T-helper 17 cell (primary cell): ENCODE data around the gene AP5Z1. TPM values are rescaled to one million over a fixed set of nuclear protein-coding genes. Genes with fewer than 3 reads are reported as not detected.

ENCODE experiments used
- ATAC-seq: fragments of 150-1000 bp; cut with Tn5 transposase; 2 replicates; pipeline ENCODE4 v1.10.0; 2021; ENCODE audit warnings: mild to moderate bottlenecking, moderate library complexity
- DNase-seq, 3 donors: peaks; one replicate each; pipeline versions ENCODE4 v3.0.0 to v3.0.0-alpha.2; 2020 to 2021
- H3K9me3 ChIP-seq: one replicate; pipeline ENCODE4 v1.7.0; 2013; ENCODE audit warnings: low read length, mild to moderate bottlenecking; ENCODE audit not compliant: control insufficient read depth, poor library complexity, severe bottlenecking
- H3K27ac Mint-ChIP-seq: one replicate; pipeline ENCODE4 v1.8.0; 2022; ENCODE audit warnings: mild to moderate bottlenecking, moderate library complexity, mixed read lengths
- H3K27me3 Mint-ChIP-seq: one replicate; pipeline ENCODE4 v1.8.0; 2022; ENCODE audit warnings: mixed read lengths
- H3K36me3 Mint-ChIP-seq: one replicate; pipeline ENCODE4 v1.8.0; 2022; ENCODE audit warnings: low read depth, mixed read lengths
- H3K4me1 Mint-ChIP-seq: one replicate; pipeline ENCODE4 v1.8.0; 2022; ENCODE audit warnings: mild to moderate bottlenecking, mixed read lengths
- H3K4me3 Mint-ChIP-seq: one replicate; pipeline ENCODE4 v1.8.0; 2022; ENCODE audit warnings: mild to moderate bottlenecking, moderate library complexity, mixed read lengths
- total RNA-seq, 4 donors: library from RNA in 2 of 4; stranded (reverse) in 2 of 4; gene quantifications; one replicate each; pipeline ENCODE4 v1.2.3 and lab custom pipeline; 2022 to 2026

Gene AP5Z1, protein sequence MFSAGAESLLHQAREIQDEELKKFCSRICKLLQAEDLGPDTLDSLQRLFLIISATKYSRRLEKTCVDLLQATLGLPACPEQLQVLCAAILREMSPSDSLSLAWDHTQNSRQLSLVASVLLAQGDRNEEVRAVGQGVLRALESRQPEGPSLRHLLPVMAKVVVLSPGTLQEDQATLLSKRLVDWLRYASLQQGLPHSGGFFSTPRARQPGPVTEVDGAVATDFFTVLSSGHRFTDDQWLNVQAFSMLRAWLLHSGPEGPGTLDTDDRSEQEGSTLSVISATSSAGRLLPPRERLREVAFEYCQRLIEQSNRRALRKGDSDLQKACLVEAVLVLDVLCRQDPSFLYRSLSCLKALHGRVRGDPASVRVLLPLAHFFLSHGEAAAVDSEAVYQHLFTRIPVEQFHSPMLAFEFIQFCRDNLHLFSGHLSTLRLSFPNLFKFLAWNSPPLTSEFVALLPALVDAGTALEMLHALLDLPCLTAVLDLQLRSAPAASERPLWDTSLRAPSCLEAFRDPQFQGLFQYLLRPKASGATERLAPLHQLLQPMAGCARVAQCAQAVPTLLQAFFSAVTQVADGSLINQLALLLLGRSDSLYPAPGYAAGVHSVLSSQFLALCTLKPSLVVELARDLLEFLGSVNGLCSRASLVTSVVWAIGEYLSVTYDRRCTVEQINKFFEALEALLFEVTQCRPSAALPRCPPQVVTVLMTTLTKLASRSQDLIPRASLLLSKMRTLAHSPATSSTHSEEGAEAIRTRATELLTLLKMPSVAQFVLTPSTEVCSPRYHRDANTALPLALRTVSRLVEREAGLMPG
- total RNA-seq, result 100 to 1,000 TPM in 1 of 2 donors, 10 to 100 TPM in 1; 87.6 to 112 TPM
- 72.8 to 119 reads per million in 2 donors for total RNA-seq (lab: John Stamatoyannopoulos, UW)

DNA sequence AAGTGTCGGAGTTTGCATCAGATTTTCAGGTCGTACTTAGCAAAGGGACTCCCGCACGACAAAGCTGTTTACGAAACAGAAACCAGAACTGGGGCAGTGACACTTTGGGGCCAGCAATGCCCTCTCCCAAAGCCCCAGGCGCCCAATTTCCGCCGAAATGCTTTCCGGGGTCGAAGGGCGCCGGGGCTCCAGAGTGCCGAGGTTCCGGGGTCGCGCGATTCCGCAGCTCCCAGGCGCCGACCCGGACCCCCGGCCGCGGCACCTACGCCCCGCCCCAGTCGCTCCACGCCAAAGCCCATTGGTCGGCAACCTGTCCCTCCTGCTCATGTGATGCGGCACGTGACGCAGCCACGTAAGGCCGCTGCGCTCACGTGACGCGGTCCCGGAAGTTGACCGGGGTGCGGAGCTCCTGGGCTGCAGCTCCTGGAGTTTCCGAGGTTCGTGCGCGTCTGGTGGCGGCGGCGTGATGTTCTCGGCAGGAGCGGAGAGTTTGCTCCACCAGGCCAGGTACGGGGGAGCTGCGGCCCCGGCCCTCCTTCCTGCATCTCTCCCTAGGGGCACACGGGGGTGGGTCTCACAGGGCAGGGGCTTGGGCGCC, at the start of gene AP5Z1:
AP5Z1 (plus strand) TSS at position 374 of the 598 bp plus-strand sequence; CDS start at position 467, 93 bp downstream.
- peak; percentile 92 for ATAC-seq
- no peaks in the 10 kb centered on the region for H3K9me3 ChIP-seq
- Mint-ChIP-seq H3K4me1 (peaks cover 37% of the 10 kb centered on the region), H3K4me3 (peak within 1 kb of the TSS; percentile 97), H3K36me3 (no peaks in the 10 kb centered on the region), H3K27me3 (no peaks in the 10 kb centered on the region), H3K27ac (peak within 1 kb of the TSS; percentile 98)
- peak; percentile 90 to 96 (median 95) for DNase-seq

DNA sequence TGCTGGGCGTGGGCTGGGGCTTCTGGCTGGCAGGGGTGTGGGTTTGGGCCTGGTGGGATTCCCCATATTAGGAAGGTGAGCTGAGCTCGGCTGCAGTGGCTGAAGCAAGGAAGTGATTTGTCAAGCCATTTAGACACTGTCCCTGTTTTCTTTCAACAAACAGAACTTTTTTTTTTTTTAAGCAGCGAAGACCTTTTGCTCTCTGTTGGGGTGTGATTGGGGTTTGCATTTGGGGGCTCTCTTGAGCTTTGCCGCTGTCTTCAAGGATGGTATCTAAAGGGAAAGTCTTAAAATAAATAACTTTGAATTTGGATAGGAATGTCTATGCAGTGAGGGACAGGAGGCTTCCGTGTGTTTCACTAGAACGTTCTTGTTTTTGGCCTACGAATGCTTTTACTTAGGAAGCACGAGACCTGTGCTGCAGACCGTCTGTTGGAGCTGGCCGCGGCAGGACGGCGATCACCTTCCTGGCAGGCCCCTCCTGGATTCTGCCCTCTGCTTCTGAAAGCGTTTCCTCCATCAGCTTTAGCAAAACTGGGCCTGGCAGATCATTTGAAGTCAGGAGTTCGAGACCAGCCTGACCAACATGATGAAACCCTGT, 49.5 kb upstream of the AP5Z1 start:
- no peak for ATAC-seq

DNA sequence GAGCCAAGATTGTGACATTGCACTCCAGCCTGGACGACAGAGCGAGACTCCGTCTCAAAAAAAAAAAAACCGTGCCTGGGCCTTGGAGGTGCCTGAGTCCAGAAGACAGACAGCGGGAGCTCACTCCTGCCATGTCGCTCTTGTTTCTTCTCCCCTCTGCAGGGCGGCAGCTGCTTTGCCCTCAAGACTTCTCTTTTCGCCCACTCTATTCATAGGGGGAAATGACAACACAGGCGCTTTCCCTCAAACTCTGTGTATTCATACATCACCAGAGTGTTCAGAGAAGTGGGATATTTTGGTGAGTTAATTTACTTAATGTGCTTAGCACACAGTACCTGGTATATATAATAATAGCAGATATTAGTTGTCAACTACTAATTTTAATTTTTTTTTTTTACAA, 48.9 kb upstream of the AP5Z1 start:
- Mint-ChIP-seq H3K4me3 (no peak overlapping the region), H3K27ac (peak overlapping the region; percentile 86), H3K27me3 (no peaks in the 10 kb centered on the region), H3K36me3 (no peaks in the 10 kb centered on the region), H3K4me1 (peaks cover 28% of the 10 kb centered on the region)
- no peak for ATAC-seq
- H3K9me3 ChIP-seq, result no peaks in the 10 kb centered on the region
- no peak for DNase-seq

More for the DNA sequence above, 49.5 kb upstream of the AP5Z1 start:
- H3K4me1 Mint-ChIP-seq, result peaks cover 29% of the 10 kb centered on the region
- DNase-seq, result no peak
- H3K36me3 Mint-ChIP-seq, result no peaks in the 10 kb centered on the region
- H3K4me3 Mint-ChIP-seq, result peak overlapping the region; percentile 88
- no peaks in the 10 kb centered on the region for H3K9me3 ChIP-seq
- no peaks in the 10 kb centered on the region for H3K27me3 Mint-ChIP-seq
- peak overlapping the region; percentile 86 for H3K27ac Mint-ChIP-seq

DNA sequence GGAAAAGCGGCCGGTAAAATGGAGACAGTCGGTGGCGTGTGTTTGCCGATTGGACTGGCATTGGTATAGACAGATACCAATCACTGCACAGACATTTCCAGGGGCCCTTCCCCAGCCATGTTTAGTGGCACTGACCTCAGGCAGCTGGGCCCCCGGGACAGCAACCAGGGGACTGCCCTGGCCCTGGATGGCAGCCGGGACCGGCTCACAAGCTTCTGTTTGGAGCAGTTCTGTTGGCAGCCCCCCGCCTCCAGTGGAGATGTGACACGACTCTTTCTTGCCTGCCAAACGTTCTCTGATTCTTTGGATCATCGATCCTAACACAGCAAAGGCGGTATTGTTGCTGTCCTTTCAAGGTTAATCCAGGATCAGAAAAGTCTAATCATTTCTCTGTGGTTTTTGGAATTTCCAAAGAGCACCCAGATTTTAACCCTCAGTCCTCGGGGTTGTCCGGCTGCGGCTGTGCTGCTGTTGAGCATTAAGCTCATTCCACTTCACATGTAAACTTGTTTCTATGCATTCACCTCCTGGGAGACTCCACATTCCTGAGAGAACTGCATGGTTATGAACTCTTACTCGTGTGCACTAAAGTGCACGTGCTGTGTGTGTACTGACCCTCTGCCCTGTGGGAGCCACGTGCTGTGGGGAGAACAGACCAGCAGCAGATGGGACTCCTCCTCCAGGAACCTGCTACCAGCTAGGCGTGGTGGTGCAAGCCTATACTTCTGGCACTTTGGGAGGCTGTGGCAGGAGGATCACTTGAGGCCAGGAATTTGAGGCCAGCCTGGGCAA, 47.3 kb upstream of the AP5Z1 start:
- H3K27me3 Mint-ChIP-seq, result no peaks in the 10 kb centered on the region
- no peak for DNase-seq
- no peaks in the 10 kb centered on the region for H3K9me3 ChIP-seq
- peaks cover 35% of the 10 kb centered on the region for H3K4me1 Mint-ChIP-seq
- ATAC-seq, result no peak
- H3K36me3 Mint-ChIP-seq, result no peaks in the 10 kb centered on the region
- H3K4me3 Mint-ChIP-seq, result no peak overlapping the region
- H3K27ac Mint-ChIP-seq, result peak overlapping the region; percentile 34

DNA sequence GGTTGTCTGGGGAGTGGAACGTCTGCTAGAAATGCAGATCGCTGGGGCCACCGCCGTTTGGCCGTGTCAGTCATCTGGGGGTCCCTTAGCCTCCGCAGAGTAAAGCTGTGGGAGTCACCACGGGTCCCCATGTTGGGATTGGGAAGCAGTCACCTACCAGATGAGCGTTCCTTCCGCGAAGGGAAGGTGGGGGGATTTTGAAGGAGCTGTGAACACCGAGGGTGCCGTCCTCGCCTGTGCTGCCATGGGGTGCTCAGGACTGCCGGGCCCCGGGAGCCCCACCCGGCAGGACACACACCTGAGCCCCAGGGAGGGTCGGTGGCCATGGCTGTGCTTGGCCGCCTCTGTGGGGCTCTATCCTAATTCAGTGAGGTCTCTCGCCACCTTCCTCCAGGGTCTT, 46.2 kb upstream of the AP5Z1 start:
- H3K36me3 Mint-ChIP-seq, result no peaks in the 10 kb centered on the region
- peaks cover 39% of the 10 kb centered on the region for H3K4me1 Mint-ChIP-seq
- H3K27ac Mint-ChIP-seq, result no peak overlapping the region
- DNase-seq (no peak), ATAC-seq (no peak)
- H3K27me3 Mint-ChIP-seq, result no peaks in the 10 kb centered on the region
- no peak overlapping the region for H3K4me3 Mint-ChIP-seq
- H3K9me3 ChIP-seq, result no peaks in the 10 kb centered on the region

DNA sequence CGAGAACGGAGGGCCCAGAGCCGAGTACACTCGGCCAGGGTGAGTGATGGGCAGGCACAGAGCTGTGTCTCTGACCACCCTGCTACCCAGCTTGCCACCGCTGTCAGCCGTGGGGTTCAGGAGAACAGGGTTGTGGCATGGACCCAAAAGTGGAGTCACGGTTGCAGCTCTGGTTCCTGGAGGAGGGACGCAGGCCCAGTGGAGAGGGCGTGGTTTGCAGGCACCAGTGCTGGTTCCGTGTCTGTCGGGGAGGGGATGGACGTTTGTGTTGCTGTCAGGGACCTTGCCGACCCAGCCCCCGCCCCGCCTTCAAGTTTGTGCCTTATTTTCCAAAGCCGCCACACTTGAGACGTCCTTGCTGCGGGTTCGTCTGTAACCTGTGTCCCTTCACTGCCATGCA, 45.1 kb upstream of the AP5Z1 start:
- Mint-ChIP-seq H3K27ac (peak overlapping the region; percentile 3), H3K27me3 (no peaks in the 10 kb centered on the region), H3K4me1 (peaks cover 35% of the 10 kb centered on the region), H3K4me3 (no peak overlapping the region), H3K36me3 (no peaks in the 10 kb centered on the region)
- ATAC-seq (no peak), DNase-seq (no peak)
- no peaks in the 10 kb centered on the region for H3K9me3 ChIP-seq

DNA sequence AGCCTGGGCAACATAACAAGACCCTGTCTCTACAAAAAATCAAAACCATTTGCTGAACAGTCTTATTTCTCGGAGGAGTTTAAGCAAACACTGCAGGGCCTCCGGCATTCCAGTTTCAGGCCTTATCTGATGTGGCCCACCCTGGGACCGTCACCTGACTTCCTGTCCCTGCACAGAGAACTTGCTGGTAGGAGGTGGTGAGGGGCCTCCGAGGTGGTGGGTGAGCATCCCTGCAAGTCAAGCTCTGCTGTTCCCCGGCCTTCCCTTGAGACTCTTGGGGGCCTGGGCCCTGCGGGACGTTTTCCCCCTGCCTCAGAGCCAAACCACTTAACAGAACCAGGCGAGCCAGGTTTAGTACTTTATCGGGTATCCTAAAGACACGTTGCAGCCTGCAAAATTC, 44.5 kb upstream of the AP5Z1 start:
- Mint-ChIP-seq H3K4me1 (peaks cover 30% of the 10 kb centered on the region), H3K27me3 (no peaks in the 10 kb centered on the region), H3K4me3 (no peak overlapping the region), H3K27ac (peak overlapping the region; percentile 3), H3K36me3 (no peaks in the 10 kb centered on the region)
- no peak for DNase-seq
- ATAC-seq, result no peak
- H3K9me3 ChIP-seq, result no peaks in the 10 kb centered on the region

DNA sequence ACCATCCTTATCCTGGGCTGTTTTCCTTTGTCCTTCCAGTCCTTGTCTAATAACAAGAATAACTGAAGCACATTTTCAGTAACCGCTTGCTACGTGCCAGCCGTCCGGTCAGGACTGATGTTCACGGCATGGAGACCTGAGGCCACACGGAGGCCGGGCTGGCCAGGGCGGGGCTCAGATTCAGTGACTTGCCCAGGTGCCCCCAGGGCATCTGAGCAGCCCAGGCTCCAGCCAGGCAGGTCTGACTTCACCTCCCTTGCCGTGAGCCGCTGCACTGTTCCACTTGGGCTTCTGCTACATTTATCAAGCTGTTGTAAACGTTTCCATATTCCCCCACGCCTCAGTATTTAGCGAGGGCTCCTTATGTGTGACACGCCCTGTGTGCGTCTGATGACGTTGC, 43.6 kb upstream of the AP5Z1 start:
- H3K4me1 Mint-ChIP-seq, result peaks cover 29% of the 10 kb centered on the region
- H3K36me3 Mint-ChIP-seq, result no peaks in the 10 kb centered on the region
- no peak overlapping the region for H3K4me3 Mint-ChIP-seq
- H3K27me3 Mint-ChIP-seq, result no peaks in the 10 kb centered on the region
- H3K9me3 ChIP-seq, result no peaks in the 10 kb centered on the region
- DNase-seq, result no peak
- H3K27ac Mint-ChIP-seq, result peak overlapping the region; percentile 32
- no peak for ATAC-seq

DNA sequence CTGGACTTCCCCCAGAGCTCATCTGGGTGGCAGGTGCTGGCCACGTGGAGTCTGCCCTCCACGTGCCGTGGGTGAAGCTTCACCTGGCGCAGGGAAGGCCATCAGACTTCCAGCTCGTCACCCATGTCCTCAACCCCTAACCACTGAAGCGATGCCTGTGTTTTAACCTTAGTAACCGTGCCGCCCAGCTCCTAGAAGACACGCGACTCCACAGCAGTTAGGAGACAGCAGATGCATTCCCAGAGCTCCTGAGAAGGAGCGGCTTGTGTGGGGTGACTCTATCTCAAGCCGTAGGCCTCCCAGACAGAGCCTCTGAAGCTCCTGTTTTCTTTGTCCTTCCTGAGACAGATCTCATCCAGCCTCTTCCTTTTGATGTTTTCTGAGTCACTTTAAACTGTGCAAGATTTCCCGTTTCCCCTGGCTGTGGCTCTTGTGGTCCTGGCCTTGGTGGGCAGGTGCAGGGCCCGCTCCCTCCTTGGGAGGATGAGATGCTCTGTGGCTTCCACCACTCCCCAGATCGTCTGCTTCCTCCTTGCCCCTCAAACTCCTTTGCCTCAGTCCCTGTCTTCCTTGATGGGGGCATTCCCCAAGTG, 41.4 kb upstream of the AP5Z1 start:
- DNase-seq (no peak), ATAC-seq (peak; percentile 36)
- Mint-ChIP-seq H3K4me1 (peaks cover 36% of the 10 kb centered on the region), H3K4me3 (peak overlapping the region; percentile 81), H3K27me3 (no peaks in the 10 kb centered on the region), H3K36me3 (no peaks in the 10 kb centered on the region), H3K27ac (peak overlapping the region; percentile 86)
- no peaks in the 10 kb centered on the region for H3K9me3 ChIP-seq

DNA sequence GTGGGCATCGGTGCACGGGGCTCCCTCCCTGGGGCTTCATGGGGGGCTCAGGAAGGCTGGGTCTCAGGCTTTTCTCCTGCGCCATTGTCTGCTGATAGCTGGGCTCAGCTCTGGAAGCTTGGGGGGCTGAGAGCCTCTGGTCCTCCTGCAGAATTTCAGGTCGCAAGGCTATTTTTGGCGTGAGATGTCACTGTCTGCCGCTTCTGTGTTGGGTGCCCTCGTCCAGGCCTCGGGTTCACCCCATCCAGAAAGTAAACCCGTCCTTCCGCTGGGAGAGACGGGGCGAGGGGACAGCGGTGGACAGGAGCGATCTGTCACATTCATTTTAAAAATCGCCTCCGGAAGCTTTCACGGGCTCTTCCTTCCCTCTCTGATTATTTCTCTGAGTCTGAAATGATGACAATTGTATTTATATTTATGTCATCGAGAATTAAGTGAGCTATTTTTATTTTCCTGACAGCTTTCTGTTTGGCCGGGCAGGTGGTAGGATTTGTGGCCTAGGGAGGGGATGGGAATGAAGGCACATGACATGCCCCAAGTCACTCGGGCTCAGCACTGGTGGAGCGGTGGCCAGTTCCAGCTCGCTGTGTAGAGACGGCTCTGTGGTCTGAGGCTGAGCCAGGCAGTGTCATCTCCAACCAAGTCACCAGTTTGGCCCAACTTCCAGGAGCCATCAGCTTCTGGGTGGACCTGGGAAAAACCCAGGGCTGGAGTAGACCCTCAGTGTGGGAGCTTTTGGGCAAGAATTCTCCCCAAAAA, 40.7 kb upstream of the AP5Z1 start:
- no peak for ATAC-seq
- H3K27me3 Mint-ChIP-seq, result no peaks in the 10 kb centered on the region
- H3K9me3 ChIP-seq, result no peaks in the 10 kb centered on the region
- no peak overlapping the region for H3K4me3 Mint-ChIP-seq
- peak overlapping the region; percentile 86 for H3K27ac Mint-ChIP-seq
- H3K36me3 Mint-ChIP-seq, result no peaks in the 10 kb centered on the region
- DNase-seq, result no peak
- H3K4me1 Mint-ChIP-seq, result peaks cover 42% of the 10 kb centered on the region

DNA sequence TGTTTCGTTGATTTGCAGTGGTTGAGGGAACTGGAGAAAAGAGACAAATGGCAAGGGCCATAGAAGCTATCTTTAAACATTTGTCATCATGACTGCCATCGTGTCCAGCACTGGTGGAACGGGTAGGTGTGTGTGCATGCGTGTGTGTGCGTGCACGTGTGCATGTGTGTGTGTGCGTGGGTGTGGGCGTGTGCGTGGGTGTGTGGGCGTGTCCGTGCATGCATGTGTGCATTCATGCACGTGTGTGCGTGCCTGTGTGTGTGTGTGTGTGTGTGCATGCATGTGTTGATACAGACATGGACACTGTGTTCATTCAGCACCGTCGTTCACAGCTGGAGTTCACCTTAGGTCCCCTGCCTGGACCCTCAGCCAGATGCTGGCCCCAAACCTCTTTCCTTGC, 38.1 kb upstream of the AP5Z1 start:
- ATAC-seq (no peak), DNase-seq (no peak)
- no peaks in the 10 kb centered on the region for H3K36me3 Mint-ChIP-seq
- H3K4me3 Mint-ChIP-seq, result no peak overlapping the region
- H3K4me1 Mint-ChIP-seq, result peaks cover 40% of the 10 kb centered on the region
- no peaks in the 10 kb centered on the region for H3K27me3 Mint-ChIP-seq
- no peaks in the 10 kb centered on the region for H3K9me3 ChIP-seq
- H3K27ac Mint-ChIP-seq, result peak overlapping the region; percentile 94
